Left colon (tissue), 2 donors: ENCODE results near the gene ADAMTS7. TPM values are rescaled to one million over a fixed set of nuclear protein-coding genes. Genes with fewer than 3 reads are reported as not detected.
"Not testable (repeated sequence)": the region's sequence is repeated elsewhere in the genome, so short reads cannot be mapped to it uniquely, and the experiment has no call there.

Source experiments
- ATAC-seq: fragments of 200-7000 bp; cut with Tn5 transposase; one replicate; pipeline ENCODE4 v1.9.1; 2020; ENCODE audit warnings: mild to moderate bottlenecking, moderate library complexity
- DNase-seq, 2 donors: peaks; one replicate each; pipeline ENCODE4 v3.0.0-alpha.2; 2020
- intact Hi-C, 2 donors: fragments of 100-400 bp; cut with DNase I in 1 of 2; cut with micrococcal nuclease in 1 of 2; formaldehyde crosslinking; loops; one replicate each; pipeline versions ENCODE4 v1.11.2 to v1.14.0; 2022; cut with DNase I, micrococcal nuclease
- total RNA-seq, 2 donors: library from RNA; stranded (reverse); fragmentation: NEBNext Ultra II Directional; extraction: Animal tissue kit (Norgen Biotek cat#: 25700); gene quantifications; one replicate each; pipeline ENCODE4 v1.2.1, GENCODE V29; 2021
- donor health status: DM: no; HTN: no; CAD: no.
- donor health status: DM: yes; HTN: yes; CAD: no.

ADAMTS7 gene
- total RNA-seq, 2 donors from 2014 or later: 0.92 to 2.4 TPM

GRCh38 chr15:78760091-78760882 is 51.0 kb downstream of the ADAMTS7 start:
- ATAC-seq: peak; percentile 13
- intact Hi-C loops: not testable (repeated sequence)
- DNase-seq: peak in 1 of 2 donors; percentile 46

- ATAC-seq, intact Hi-C loops: not testable (repeated sequence)
- DNase-seq: peak in 1 of 2 donors; percentile 24
Observed at GRCh38 chr15:78759361-78759998, 51.8 kb downstream of the ADAMTS7 start.

- ATAC-seq, intact Hi-C loops: not testable (repeated sequence)
- peak in 1 of 2 donors; percentile 19 for DNase-seq
Observed at GRCh38 chr15:78758486-78759200, 52.6 kb downstream of the ADAMTS7 start.

- intact Hi-C loops, ATAC-seq: not testable (repeated sequence)
- DNase-seq: peak in 1 of 2 donors; percentile 12
Observed at GRCh38 chr15:78758084-78758483, 53.2 kb downstream of the ADAMTS7 start.

GRCh38 chr15:78757636-78757905 is 53.7 kb downstream of the ADAMTS7 start:
- ATAC-seq: no peak
- DNase-seq: no peak
- intact Hi-C loops: no loop called here

GRCh38 chr15:78756781-78757635 is 54.3 kb downstream of the ADAMTS7 start:
- peak; percentile 24 for ATAC-seq
- intact Hi-C loops: not testable (repeated sequence)

GRCh38 chr15:78755900-78756591 is 55.2 kb downstream of the ADAMTS7 start:
- peak in 1 of 2 donors; percentile 45 for DNase-seq
- intact Hi-C loops, ATAC-seq: not testable (repeated sequence)

More at GRCh38 chr15:78756781-78757635, 54.3 kb downstream of the ADAMTS7 start:
- peak; percentile 46 to 50 for DNase-seq

- intact Hi-C loops: loop anchor here in 1 of 2 donors (5.0 kb wide), 1 partner anchor 137 kb away; no protein-coding TSS in a partner anchor
- peak in 1 of 2 donors; percentile 21 for DNase-seq
- peak; percentile 21 for ATAC-seq
Observed at GRCh38 chr15:78754637-78755280, 56.5 kb downstream of the ADAMTS7 start.

GRCh38 chr15:78753751-78754535 is 57.3 kb downstream of the ADAMTS7 start:
- not testable (repeated sequence) for ATAC-seq
- DNase-seq: peak in 1 of 2 donors; percentile 12
- intact Hi-C loops: loop anchor here in 1 of 2 donors (5.0 kb wide), 1 partner anchor 137 kb away; no protein-coding TSS in a partner anchor

- DNase-seq, ATAC-seq: not testable (repeated sequence)
- intact Hi-C loops: loop anchor here in 1 of 2 donors (5.0 kb wide), 1 partner anchor 136 kb away; no protein-coding TSS in a partner anchor
Observed at GRCh38 chr15:78753359-78753659, 58.0 kb downstream of the ADAMTS7 start.

GRCh38 chr15:78752492-78753358 is 58.5 kb downstream of the ADAMTS7 start:
- ATAC-seq: no peak
- intact Hi-C loops: loop anchor here in 1 of 2 donors (5.0 kb wide), 1 partner anchor 135 kb away; no protein-coding TSS in a partner anchor
- peak in 1 of 2 donors; percentile 12 for DNase-seq

GRCh38 chr15:78751602-78751979 is 59.7 kb downstream of the ADAMTS7 start:
- intact Hi-C loops: loop anchor here in 1 of 2 donors (5.0 kb wide), 1 partner anchor 134 kb away; no protein-coding TSS in a partner anchor
- DNase-seq: peak in 1 of 2 donors; percentile 22

GRCh38 chr15:78750974-78751601 is 60.2 kb downstream of the ADAMTS7 start:
- intact Hi-C loops: loop anchor here in 1 of 2 donors (5.0 kb wide), 1 partner anchor 134 kb away; no protein-coding TSS in a partner anchor
- DNase-seq: peak; percentile 87 to 94
- peak; percentile 99 for ATAC-seq

More at GRCh38 chr15:78751602-78751979, 59.7 kb downstream of the ADAMTS7 start:
- no peak for ATAC-seq

GRCh38 chr15:78750566-78750965 is 60.7 kb downstream of the ADAMTS7 start:
- intact Hi-C loops: loop anchor here in 1 of 2 donors (5.0 kb wide), 1 partner anchor 133 kb away; no protein-coding TSS in a partner anchor
- DNase-seq (peak in 1 of 2 donors; percentile 15), ATAC-seq (peak; percentile 10)

- ATAC-seq (no peak), DNase-seq (peak in 1 of 2 donors; percentile 18)
- intact Hi-C loops: loop anchor here in 1 of 2 donors (5.0 kb wide), 1 partner anchor 133 kb away; no protein-coding TSS in a partner anchor
Observed at GRCh38 chr15:78749831-78750230, 61.4 kb downstream of the ADAMTS7 start.
